Loucy (cell line): ENCODE results near the gene UPK3B.
"Not testable (repeated sequence)": the region's sequence is repeated elsewhere in the genome, so short reads cannot be mapped to it uniquely, and the experiment has no call there.

Experiments used
- CTCF ChIP-seq: fragments of 200-600 bp; sonication (generic); conservative IDR thresholded peaks from 2 replicates; pipeline ENCODE4 v1.5.1; 2014; ENCODE audit warnings: mild to moderate bottlenecking, antibody characterized with exemption, low read length
- EZH2phosphoT487 ChIP-seq: fragments of 200-600 bp; IDR thresholded peaks from 2 replicates; pipeline ENCODE4 v1.6.1; 2018; ENCODE audit warnings: antibody characterized with exemption, mild to moderate bottlenecking, moderate library complexity, borderline replicate concordance

- not testable (repeated sequence) for TF ChIP-seq CTCF, EZH2phosphoT487
Observed at GRCh38 chr7:76464959-76465358, 45.4 kb upstream of the UPK3B start.
